B cell (primary cell): ENCODE results near the gene R3HDM4.
"Not testable (repeated sequence)": the region's sequence is repeated elsewhere in the genome, so short reads cannot be mapped to it uniquely, and the experiment has no call there.

Source experiments
- CTCF ChIP-seq: fragments of 200-600 bp; IDR thresholded peaks from one replicate; pipeline ENCODE4 v1.8.0; 2022; ENCODE audit warnings: antibody characterized with exemption, mild to moderate bottlenecking
- EZH2 ChIP-seq: IDR thresholded peaks from 2 replicates; pipeline ENCODE4 v1.6.1; 2012; ENCODE audit warnings: borderline replicate concordance, low read depth, mild to moderate bottlenecking, moderate library complexity, low read length; ENCODE audit not compliant: insufficient read depth, poor library complexity, severe bottlenecking

- not testable (repeated sequence) for TF ChIP-seq CTCF, EZH2
These were observed 21.4 kb downstream of the R3HDM4 start for GRCh38 chr19:891421-892200.
